SK-N-SH treated with all-trans-retinoic acid at 6 μM for 48 hours (cell line): ENCODE measurements around the gene DDX23.

Source experiments
- ARNTL ChIP-seq: fragments of 450-650 bp; formaldehyde crosslinking; IDR thresholded peaks from 2 replicates; pipeline ENCODE4 v1.5.0; 2020; ENCODE audit warnings: low read depth, mild to moderate bottlenecking, moderate library complexity, borderline replicate concordance
- CREB5 ChIP-seq: fragments of 250-450 bp; sonication (Bioruptor Pico); IDR thresholded peaks from 2 replicates; pipeline ENCODE4 v1.5.1; 2020; ENCODE audit warnings: low read depth, mild to moderate bottlenecking, moderate library complexity
- CSRNP3 ChIP-seq: fragments of 250-450 bp; sonication (Bioruptor Pico); IDR thresholded peaks from 2 replicates; pipeline ENCODE4 v1.5.1; 2021; ENCODE audit warnings: mild to moderate bottlenecking, moderate library complexity
- ESRRG ChIP-seq: fragments of 250-450 bp; sonication (Bioruptor Pico); IDR thresholded peaks from 2 replicates; pipeline ENCODE4 v1.6.1; 2021; ENCODE audit warnings: mild to moderate bottlenecking
- PATZ1 ChIP-seq: fragments of 250-450 bp; sonication (Bioruptor Pico); IDR thresholded peaks from 2 replicates; pipeline ENCODE4 v1.8.0; 2020; ENCODE audit warnings: mild to moderate bottlenecking, moderate library complexity, borderline replicate concordance
- PPARA ChIP-seq: fragments of 250-450 bp; sonication (Bioruptor Pico); IDR thresholded peaks from 2 replicates; pipeline ENCODE4 v1.5.0; 2020; ENCODE audit warnings: mild to moderate bottlenecking, borderline replicate concordance
- TCF4 ChIP-seq: fragments of 250-450 bp; sonication (Bioruptor Pico); IDR thresholded peaks from 2 replicates; pipeline ENCODE4 v1.8.0; 2021; ENCODE audit warnings: mild to moderate bottlenecking, moderate library complexity, borderline replicate concordance
- TOX ChIP-seq: fragments of 250-450 bp; sonication (Bioruptor Pico); IDR thresholded peaks from 2 replicates; pipeline ENCODE4 v1.8.0; 2021; ENCODE audit warnings: mild to moderate bottlenecking, moderate library complexity, borderline replicate concordance
- TSHZ2 ChIP-seq: fragments of 250-450 bp; sonication (Bioruptor Pico); IDR thresholded peaks from 2 replicates; pipeline ENCODE4 v1.5.0; 2020; ENCODE audit warnings: mild to moderate bottlenecking, moderate library complexity
- ZNF8 ChIP-seq: fragments of 450-650 bp; formaldehyde crosslinking; IDR thresholded peaks from 2 replicates; pipeline ENCODE4 v1.5.0; 2020; ENCODE audit warnings: mild to moderate bottlenecking, moderate library complexity

GRCh38 chr12:48794870-48795269 lies 57.1 kb downstream of the DDX23 start:
- TF ChIP-seq PATZ1 (no peak), ESRRG (CRISPR knock-in tag) (no peak), TSHZ2 (no peak), ARNTL (CRISPR knock-in tag) (no peak), ZNF8 (CRISPR knock-in tag) (no peak), CREB5 (CRISPR knock-in tag) (no peak), TOX (CRISPR knock-in tag) (no peak), PPARA (no peak), TCF4 (CRISPR knock-in tag) (no peak), CSRNP3 (CRISPR knock-in tag) (no peak)
